Melanocyte of skin (primary cell): ENCODE results near the gene PM20D2. TPM values are rescaled to one million over a fixed set of nuclear protein-coding genes. Genes with fewer than 3 reads are reported as not detected.

Source experiments
- total RNA-seq, 2 donors: library from RNA; depleted of rRNA; stranded (reverse); fragments of >200 nt; gene quantifications; 2 replicates each; pipeline ENCODE4 v1.2.3, GENCODE V29; 2012

PM20D2 gene, protein sequence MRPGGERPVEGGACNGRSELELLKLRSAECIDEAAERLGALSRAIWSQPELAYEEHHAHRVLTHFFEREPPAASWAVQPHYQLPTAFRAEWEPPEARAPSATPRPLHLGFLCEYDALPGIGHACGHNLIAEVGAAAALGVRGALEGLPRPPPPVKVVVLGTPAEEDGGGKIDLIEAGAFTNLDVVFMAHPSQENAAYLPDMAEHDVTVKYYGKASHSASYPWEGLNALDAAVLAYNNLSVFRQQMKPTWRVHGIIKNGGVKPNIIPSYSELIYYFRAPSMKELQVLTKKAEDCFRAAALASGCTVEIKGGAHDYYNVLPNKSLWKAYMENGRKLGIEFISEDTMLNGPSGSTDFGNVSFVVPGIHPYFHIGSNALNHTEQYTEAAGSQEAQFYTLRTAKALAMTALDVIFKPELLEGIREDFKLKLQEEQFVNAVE
- total RNA-seq, result 10 to 100 TPM in 1 of 2 donors, 1 to 10 TPM in 1; 3.8 to 11.3 TPM

DNA sequence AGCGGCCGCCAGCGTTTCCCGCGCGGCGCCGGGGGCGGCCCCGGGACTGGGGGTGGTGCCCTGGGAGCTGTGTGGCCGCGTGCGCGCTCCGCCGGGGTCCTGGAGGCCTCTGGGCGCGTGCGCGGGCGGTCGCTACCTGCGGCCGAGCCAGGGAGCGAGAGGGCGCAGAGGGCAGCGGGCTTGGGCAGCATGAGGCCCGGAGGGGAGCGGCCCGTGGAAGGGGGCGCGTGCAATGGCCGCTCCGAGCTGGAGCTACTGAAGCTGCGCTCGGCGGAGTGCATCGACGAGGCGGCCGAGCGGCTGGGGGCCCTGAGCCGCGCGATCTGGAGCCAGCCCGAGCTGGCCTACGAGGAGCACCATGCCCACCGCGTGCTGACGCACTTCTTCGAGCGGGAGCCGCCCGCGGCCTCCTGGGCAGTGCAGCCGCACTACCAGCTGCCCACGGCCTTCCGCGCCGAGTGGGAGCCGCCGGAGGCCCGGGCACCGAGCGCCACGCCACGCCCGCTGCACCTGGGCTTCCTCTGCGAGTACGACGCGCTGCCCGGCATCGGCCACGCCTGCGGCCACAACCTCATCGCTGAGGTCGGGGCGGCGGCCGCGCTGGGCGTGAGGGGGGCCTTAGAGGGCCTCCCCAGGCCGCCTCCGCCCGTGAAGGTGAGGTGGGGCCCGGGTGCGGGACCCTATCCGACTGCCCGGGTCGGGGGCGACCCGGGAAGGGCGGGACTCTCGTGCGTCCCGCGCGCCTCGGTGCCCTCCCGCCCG lies at the start of gene PM20D2:
PM20D2 (plus strand) TSS at position 100 of the 762 bp plus-strand sequence; CDS start at position 190, 90 bp downstream.

DNA sequence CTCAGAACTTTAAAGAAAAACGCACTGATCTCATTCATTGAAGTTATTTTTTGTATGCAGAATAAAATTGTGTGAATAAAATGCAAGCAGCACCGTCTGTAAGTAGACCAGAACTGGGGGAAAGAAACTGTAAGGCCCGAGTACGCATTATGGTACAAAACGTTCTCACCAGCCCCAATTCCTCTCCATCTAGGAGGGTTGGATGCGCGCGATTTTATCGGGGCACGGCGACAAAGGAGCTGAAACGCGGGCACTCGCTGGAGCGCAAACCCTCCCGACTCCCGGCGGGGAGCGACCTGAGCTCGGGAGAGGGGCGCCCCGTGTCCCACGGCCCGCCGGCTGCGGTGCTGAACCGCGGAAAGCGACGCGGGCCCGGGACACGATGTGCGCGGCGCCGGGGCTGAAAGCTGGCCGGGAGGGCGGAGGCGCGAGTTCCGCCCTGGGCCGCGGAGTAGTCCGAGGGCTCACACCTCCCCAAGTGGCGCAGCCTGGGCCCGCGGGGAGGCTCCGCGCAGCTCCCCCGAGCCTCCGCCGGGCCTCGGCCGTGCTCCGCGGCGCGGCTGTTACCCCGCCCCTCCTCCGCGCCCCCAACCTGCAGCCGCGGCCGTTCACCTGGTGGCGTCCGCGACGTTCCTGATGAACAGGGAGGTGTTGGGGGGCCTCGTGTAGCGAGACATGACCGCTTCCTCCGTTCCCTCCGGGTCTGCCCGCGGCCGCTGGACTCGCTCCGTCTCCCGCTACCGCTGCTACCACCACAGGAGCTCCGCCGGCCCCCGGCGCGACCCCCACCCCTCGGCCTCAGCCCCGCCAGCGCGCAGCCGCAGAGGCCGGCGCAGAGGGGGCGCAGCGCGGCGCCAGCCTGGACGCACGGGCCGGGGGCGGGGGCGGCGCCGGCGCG lies 28.4 kb upstream of the PM20D2 start, which contains the start of gene SRSF12:
SRSF12 (minus strand) TSS at position 861 of the 898 bp plus-strand sequence; CDS start at position 677, 184 bp downstream.

Other genes starting within 250 kb of the PM20D2 start
- 10 to 100 TPM; 22.4 to 28.6 TPM for gene RNGTT, start 182.4 kb upstream of the PM20D2 start, total RNA-seq
- gene PNRC1, start 65.3 kb upstream of the PM20D2 start, total RNA-seq, result 10 to 100 TPM; 13.3 to 36.8 TPM
- gene SRSF12, start 28.0 kb upstream of the PM20D2 start, total RNA-seq, result 1 to 10 TPM; 1.7 TPM
- not detected for gene GABRR1, start 71.3 kb downstream of the PM20D2 start, total RNA-seq
- under 1 TPM in 1 of 2 donors, not detected in 1; 0.34 TPM for gene GABRR2, start 169.2 kb downstream of the PM20D2 start, total RNA-seq
- 10 to 100 TPM; 28.2 to 34.3 TPM for gene UBE2J1, start 206.7 kb downstream of the PM20D2 start, total RNA-seq